VCaP (cell line): Measurements from ENCODE around the gene KCNQ5.

Experiments
- H3K27ac ChIP-seq: fragments of 450-650 bp; 2 replicates; pipeline ENCODE4 v1.5.1; 2017
- CTCF ChIP-seq: fragments of 450-650 bp; conservative IDR thresholded peaks from 2 replicates; pipeline ENCODE4 v1.5.1; 2017; ENCODE audit warnings: mild to moderate bottlenecking, moderate library complexity

Gene KCNQ5

GRCh38 chr6:73139681-73140383, 518.0 kb downstream of the KCNQ5 start:
- no peak for TF ChIP-seq CTCF
- H3K27ac ChIP-seq, result no peak overlapping the region

- H3K27ac ChIP-seq, result no peak overlapping the region
- TF ChIP-seq CTCF, result no peak
Observed at GRCh38 chr6:73143551-73143950, 521.7 kb downstream of the KCNQ5 start.

- no peak overlapping the region for H3K27ac ChIP-seq
- no peak for TF ChIP-seq CTCF
Observed at GRCh38 chr6:73144516-73144915, 522.7 kb downstream of the KCNQ5 start.

- no peak for TF ChIP-seq CTCF
Observed at GRCh38 chr6:73145690-73146089, 523.8 kb downstream of the KCNQ5 start.

GRCh38 chr6:73151732-73152131, 529.9 kb downstream of the KCNQ5 start:
- H3K27ac ChIP-seq, result no peak overlapping the region
- TF ChIP-seq CTCF, result no peak

More at GRCh38 chr6:73145690-73146089, 523.8 kb downstream of the KCNQ5 start:
- no peak overlapping the region for H3K27ac ChIP-seq

- no peak overlapping the region for H3K27ac ChIP-seq
- TF ChIP-seq CTCF, result no peak
Observed at GRCh38 chr6:73152556-73152955, 530.7 kb downstream of the KCNQ5 start.

GRCh38 chr6:73152966-73153757, 531.3 kb downstream of the KCNQ5 start:
- TF ChIP-seq CTCF, result no peak
- no peak overlapping the region for H3K27ac ChIP-seq
